GM19455 (cell line): ENCODE data around the gene RBM39.
"Not testable (repeated sequence)": the region's sequence is repeated elsewhere in the genome, so short reads cannot be mapped to it uniquely, and the experiment has no call there.

ENCODE experiments used
- ATAC-seq: cut with Tn5 transposase; IDR thresholded peaks from one replicate; pipeline ENCODE4 v1.9.1; 2021; ENCODE audit not compliant: unreplicated experiment

The RBM39 gene

DNA sequence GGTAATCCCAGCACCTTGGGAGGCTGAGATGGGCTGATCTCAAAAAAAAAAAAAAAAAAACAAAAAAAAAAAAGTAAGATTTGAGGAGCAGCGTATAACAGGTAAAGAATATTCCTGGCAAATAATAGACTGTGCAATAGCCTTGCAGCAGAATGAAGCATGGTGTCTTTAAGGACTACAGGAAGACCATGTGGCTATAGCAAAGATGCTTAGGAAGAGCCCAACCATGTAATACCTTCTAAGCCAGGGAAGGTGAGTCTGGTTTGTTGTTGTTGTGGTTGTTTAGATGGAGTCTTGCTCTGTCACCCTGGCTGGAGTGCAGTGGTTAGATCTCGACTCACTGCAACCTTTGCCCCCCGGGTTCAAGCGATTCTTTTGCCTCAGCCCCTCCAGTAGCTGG lies 14.3 kb upstream of the RBM39 start:
- no peak for ATAC-seq

DNA sequence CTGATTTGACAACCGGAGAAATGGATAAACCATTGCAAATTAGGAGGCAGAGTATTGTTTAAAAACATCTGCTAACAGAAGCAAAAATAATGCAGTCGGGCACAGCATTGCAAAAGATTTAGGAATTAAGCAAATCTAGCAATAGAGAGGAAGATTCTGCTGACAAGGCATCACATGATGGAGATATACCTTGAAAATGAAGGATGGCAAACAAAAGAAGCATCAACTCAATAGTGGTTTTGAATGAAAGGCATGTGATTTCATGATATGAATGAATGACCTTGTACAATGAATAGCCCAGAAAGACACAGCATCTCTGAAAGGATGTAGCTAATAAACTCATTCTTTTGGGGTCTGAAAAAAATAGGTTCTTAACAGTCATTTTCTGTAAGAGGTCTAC lies 8.6 kb upstream of the RBM39 start:
- no peak for ATAC-seq

DNA sequence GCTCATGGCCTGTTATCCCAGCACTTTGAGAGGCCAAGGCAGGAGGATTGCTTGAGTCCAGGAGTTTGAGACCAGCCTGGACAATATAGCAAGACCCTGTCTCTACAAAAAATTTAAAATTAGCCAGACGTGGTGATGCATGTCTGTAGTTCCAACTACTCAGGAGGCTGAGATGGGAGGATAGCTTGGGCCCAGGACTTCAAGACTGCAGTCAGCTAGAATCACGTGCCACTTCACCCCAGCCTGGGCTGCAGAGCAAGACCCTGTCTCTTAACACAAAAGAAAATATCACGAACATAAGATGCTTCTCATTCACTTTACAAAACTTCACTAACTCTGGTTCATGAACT lies 2.4 kb upstream of the RBM39 start:
- ATAC-seq, result not testable (repeated sequence)

DNA sequence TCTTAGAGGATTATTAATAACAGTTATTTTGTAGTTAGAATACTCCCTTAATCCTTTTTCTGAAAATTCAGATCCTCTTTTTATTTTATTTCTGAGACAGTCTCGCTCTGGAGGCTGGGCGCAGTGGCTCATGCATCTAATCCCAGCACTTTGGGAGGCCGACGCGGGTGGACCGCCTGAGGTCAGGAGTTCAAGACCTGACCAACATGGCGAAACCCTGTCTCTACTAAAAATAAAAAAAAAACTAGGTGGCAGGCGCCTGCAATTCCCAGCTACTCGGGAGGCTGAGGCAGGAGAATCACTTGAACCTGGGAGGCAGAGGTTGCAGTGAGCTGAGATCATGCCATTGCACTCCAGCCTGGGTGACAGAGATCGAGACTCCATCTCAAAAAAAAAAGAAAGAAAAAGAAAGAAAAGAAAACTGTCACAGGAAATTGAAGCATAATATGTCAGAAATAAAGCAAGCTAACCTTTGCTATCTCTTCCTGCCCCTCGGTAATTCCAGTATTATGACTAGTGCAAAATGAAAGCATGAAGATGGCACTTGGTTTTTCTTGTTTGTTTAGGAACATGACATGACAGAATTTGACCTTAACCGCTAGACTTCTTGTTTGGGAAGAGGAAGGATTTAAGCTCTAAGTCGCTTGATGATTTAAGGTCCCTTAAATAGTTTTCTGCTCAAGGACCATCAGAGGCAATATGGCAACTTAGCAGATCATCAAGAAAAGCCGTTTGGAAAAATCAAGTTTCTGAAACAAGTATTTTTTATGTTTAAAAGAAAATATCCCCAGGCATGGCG lies 1.8 kb upstream of the RBM39 start:
- ATAC-seq, result no peak

DNA sequence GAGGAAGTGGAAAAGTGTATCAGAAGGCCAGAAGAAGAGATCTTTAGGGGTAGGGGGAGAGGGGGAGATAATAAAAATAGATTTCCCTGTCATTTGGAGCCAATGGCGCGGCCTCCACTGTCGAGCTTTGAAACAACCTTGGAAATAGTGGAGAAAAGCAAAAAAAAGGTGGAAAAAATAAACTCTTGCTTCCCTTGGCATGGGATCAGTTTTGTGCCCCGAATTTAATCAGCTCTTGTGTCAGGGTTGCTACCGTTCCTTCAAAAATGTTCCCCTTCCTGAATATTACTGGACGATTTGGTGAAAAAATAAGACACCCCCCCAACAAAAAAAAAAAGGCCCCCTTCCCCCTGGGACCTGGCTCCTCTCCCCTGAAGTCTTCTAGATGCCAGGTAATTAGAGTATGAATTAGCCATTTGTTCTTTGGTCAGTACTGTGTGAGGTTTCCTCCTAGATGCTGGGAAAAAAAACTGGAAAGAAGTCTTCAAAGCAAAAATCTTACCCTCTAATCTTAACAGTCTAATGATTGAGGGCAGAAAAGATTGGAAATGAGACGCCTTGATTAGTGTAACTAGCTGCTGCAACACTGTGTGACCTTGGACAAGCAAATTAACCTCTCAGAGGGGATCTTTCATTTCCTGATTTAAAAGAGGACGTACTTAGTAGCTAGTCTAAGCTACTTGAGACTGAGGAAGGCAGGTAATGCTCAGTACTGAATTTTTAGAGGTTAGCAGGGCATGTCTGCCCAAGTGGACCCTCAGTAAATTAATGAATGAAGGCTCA lies 872 bp upstream of the RBM39 start:
- ATAC-seq, result no peak

DNA sequence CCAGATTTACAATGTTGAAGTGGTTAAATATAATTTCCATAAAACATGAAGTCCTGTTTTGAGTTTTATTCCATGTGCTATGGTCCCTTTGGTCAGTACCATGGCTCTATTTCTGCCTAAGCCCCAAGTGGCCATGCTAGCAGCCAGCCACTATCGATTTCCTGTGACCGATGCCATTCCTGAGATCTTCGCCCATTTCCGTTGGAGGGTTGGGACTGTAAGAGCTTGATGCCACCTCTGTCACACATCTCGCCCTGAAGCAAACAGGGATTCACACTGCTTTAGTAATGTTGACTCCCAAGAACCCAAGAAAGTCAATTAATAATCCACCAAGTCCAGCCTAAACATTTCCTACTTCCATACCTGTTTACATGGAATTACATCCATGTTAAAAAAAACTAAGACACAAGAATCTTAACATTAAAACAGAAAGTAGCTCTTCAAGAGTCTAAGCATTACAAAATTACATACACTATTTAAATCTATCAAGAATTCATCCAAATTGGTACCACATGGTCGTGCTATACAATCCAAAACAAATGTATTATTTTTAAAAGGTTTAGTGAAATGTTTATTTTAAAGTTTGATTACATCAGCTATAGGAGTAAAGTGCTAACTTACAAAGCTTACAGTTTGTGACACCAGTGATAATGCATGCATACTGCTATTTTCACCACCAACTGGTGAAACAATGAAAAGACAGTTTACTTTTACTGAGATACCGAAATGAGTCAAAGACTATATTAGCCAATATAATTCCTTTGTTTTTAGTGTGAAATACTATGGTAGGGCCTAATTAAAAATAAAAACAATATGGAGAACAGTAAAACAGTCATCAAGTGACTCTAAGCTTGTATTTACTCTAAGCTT lies 2.5 kb downstream of the RBM39 start:
- no peak for ATAC-seq

DNA sequence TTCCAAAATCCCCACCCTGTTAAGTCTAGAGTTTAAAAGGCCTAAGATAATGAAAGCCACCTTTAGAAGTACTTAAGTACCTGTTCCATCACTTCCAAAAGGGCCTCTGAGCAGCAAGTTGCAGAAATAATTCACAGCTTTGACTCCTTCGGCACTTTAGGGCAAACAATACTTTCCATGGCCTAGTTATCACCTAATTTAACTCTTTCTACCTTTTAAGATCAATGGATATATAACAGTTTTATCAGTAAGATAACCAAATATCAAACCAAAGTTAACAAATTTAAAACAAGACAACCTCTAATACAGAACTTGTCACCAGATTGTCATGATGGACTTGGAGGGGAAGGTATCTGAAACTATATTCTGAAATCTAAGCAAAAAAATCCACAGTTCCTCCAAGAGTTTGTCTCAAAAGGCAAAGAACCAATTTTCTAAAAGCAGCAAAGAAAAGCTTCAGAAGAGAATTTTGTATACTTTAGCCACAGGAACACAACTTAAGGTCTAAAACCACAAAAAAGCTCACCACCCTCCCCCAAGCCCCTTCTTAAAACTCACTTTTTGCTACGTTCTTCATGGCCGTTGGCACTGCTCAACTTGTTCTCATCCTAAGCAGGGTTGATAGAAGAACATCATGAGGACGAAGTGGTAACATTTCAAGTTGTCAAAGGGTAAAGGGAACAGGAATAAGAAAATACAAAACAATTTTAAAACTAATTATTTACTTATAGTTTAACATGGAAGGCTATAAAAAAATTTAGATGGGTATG lies 3.5 kb downstream of the RBM39 start:
- no peak for ATAC-seq

DNA sequence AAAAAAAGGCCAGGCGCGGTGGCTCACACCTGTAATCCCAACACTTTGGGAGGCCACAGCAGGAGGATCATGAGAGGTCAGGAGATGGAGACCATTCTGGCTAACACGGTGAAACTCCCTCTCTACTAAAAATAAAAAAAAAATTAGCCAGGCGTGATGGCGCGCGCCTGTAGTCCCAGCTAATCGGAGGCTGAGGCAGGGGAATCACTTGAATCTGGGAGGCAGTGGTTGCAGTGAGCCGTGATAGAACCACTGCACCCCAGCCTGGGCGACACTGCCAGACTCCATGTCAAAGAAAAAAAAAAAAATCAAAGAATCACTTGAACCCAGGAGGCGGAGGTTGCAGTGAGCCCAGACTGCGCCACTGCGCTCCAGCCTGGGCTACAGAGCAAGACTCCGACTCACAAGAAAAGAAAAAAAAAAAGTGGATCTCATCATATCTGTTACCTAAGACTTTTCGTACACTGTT lies 4.2 kb downstream of the RBM39 start:
- no peak for ATAC-seq

DNA sequence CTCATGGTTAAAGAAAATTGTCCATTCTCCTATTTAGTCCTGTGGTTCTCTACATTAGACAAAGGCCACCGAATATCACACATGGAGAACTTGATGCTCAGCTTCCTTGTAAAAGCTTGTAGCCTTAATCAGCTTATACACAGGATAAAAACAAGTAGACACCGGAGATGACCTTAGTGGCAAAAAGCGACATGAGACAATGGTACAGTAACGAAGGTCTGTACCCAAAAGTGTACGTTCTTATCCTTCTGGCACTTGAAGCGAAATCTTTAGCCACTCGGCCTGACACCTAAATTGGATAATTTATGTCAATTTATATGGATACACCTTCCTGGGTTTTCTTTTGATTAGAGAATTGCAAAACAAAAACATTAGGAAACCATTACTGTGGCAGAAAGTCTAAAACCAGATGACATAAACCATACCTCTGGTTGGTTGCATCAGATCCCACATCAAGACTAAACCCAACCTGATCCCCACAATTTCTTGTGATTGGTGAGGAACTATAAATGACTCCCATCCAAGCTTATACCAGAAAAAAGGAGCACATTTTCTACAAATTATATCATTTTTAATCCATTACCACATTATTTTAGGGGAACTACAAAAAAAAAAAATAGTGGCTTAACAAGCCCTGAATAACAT lies 6.1 kb downstream of the RBM39 start:
- ATAC-seq, result no peak

DNA sequence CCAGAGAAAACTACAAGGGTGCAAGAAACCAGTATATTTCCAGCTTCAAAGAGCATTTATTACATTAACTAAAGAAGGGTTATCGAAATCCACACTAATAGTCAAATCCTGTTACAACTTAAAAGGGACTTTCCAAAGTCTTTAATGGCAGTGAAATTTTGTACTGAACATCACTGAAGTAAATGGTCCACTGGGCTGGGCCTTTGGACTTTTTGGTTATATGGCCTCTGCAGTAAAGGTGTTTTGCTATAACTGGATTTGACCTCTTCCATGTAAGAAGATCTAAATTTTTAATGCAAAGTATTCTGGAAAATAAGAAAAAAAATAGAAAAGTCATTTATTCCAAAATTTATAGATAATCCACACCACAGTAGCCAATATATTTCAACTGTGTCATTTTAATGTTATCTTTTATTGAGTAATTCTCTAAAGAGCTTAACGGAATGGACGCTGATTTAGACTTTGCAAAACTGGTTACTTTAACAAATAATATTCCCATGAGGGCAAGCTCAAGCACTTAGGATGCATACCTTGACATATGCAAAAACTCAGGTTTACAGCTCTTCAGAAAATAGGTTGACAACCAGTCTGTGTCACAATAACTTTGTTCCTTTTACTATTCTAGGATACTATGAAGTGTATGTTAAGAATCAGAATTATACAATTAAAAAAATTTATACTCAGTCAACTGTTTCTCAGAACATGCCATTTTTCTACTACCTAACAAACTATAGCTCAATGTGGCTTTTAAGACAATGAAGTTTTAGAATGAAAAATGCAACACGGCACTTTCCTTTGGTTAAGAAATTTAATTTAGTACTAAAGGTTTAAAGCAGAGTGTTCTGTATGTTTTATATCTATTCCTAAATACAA lies 7.0 kb downstream of the RBM39 start:
- ATAC-seq, result no peak

DNA sequence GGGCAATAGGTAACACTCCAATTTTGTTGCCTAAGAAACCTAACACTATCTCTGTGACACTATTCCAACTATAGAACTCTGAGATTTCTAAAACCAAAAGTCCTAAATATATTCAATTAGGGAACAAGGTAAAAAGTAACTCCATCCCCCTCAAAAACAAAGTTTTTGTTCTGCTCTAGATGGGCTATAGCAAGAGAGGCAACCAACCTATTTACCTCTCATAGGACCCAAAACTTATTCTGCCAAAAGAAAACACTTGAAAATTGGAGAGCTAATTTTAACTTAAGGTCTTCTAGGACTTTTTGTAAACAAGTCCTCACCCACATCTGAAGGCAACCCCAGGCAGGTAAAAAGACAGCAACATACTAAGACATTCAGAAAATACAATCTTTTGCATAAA lies 7.7 kb downstream of the RBM39 start:
- ATAC-seq, result no peak

DNA sequence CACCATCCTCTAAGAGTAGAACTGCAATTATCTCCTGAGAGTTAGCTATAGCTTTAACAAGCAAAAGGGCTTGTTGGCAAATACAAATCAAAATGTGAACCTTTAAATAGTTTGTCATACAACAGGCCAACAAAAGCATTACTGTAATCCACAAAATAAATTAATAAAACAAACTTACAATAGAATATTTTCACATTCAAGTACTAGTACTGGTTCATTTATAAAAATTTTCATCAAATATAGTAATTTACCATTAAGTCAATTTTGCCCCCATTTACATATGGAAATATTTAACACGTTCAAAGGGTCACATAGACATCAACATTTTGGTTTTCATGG lies 9.4 kb downstream of the RBM39 start:
- no peak for ATAC-seq

DNA sequence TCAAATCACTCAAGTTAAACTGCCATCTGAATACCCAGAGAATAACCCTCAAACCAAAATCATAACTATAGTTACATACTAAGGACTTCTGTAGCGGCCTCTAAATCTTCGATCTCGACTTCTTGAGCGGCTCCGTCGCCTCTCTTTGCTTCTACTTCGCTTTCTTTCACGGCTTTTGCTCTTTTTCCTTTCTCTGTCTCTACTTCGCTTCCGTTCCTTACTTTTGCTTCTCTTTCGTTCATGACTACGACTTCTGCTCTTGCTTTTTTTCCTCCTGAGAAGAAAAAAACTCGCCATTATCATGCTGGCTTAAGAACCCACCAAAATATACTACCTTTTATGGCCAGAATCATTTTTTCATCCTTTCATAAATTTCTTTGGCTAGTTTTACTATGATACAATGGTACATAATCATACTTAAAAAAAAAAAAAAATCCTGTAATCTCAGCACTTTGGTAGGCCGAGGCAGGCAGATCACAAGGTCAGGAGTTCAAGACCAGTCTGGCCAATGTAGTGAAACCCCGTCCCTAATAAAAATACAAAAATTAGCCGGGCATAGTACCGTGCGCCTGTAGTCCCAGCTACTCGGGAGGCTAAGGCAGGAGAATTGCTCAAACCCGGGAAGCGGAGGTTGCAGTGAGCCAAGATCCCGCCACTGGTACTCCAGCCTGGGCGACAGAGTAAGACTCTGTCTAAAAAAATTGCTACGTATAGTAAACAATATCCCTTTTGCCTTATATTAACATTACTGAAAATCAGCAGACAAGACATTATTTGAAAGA lies 10.0 kb downstream of the RBM39 start:
- no peak for ATAC-seq

DNA sequence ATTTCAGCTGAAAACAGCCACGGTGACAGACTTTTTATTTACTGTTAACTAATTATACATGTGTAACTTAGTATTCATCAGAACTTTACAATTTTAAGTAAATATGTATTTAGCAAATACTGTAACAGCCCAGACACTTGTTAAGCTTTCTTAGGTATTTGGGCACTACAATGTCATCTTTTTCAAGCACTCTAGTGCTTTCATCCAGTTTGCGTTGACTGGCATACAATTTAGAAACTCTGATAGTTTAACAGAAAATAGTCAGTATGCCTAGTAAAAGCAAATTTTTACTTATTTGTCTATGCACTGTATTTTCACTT lies 10.6 kb downstream of the RBM39 start:
- no peak for ATAC-seq

DNA sequence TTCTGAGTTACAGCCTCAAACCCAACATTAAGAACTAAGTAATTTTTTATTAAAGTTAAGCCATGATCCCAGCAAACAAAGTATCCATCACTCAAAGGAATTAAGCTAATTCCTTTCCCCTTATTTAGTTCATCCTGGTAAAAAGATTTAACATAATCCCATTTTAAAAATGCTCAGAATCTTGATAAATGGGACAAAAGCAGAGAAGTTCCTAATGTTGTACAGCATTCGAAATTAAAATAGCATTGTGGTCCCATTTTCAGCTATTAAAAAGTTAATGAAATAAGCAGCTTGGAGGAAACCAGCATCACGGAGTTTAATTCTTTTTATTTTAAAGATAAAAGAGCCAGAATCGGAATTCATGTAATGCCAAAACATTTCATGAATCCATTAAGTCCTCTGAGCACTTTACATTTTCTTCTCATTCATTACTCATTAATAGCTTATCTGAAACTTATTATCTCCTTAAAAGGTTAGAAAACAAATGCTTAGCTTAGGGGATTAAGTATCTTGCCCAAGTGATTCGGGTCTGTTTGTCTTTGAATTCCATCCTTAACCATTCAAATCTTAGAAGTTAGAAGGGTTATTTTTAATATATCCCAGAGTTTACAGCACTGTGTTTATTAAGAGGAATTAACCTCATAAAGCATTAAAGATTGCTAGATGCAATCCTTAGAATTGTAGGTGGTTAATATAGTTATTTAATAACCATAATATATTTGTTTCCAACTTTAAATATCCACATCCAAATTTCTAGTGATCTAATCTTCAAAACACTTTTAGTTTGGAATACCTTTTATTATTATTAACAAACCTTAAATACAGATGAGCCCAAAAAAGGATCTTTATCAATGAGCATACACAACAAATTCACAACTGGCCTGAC lies 11.2 kb downstream of the RBM39 start:
- ATAC-seq, result no peak

DNA sequence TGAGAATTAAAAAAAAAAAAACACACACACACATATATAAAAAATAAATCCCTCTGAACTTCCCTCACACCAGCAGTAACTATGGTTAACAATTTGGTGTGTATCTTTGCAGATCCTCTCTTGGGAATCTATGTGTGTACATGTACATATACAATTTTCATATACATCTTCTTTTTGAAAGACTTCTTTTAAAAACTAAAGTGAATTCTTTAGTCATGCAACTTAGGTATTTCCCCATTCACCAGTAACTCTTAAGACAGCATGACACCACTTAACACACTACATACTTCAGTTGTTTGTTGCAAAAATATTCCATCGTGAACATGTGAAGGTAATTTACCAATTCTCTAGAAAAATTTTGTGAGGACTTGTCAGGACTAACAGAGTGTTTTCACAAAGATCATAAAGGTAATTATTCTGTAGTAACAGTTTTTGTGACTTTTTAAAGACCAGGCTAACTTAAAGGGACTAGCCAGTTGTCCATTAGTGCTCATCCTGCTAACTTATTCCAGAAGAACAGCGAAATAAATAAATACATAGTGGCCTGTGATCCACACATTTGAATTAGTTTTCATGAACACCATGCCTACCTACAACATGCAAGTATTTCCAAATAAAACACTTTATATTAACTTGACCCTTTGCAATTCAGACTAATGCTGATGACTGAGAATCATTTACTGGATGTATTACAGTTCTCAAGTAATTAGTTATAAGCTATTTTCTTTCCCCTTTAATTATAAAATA lies 12.1 kb downstream of the RBM39 start:
- no peak for ATAC-seq

DNA sequence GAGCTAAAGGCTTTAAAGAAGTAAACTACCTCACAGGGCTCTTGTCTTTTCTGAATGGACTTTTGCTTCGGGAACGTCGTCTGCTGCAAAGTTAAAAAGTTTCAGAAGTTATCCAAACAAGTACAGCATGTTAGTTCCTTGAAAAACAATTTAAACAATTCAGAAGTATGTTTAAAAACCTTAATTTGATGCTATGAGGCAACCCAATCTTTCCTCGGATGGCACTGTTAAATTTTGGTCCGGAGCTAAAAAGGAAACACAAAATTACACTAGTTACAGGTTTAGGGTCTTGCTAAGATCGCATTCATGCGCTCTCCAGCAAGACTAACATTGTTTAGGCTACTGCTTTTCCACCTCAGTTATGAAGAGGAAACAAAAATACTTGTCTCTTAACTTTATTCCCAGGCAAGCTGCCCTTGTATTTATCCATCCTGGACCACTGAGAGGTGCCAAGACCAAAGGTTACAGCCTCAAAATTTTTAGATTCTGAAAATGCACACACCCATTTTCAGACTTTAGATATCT lies 12.7 kb downstream of the RBM39 start:
- ATAC-seq, result no peak
